Stimulated activated CD4-positive, alpha-beta T cell treated with anti-CD3 and anti-CD28 coated beads, Interleukin-4, amount 100 ng/mL, for 4 hours (primary cell): ENCODE measurements around the gene HSD17B13.
A peak's percentile ranks its signal among the peaks of the same experiment; 100 is the strongest.
"Not testable (repeated sequence)": the region's sequence is repeated elsewhere in the genome, so short reads cannot be mapped to it uniquely, and the experiment has no call there.

ENCODE experiments used
- DNase-seq, 2 experiments: peaks; one replicate each; pipeline ENCODE4 v3.0.0-alpha.2; 2020

The HSD17B13 gene

DNA sequence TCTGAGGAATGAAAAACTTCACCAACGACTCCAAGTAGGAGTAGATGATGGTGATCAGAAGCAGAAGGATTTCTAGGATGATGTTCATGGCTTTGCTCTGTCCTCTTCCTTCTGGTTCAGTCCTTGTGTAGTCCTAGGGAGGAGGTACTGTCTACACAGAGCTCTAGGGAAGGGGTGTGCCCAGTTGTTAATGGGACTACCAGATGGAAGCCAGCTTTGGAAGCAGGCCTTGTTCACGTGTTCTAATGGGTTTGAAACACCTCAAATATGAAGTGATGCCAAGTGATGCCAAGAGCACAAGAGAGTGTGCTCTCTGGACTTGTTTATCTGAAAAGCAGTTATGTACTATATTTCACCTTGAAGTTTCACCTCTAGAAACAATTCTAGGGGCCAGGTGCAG lies at the start of gene HSD17B13:
Gene HSD17B13, minus strand, starts transcription at position 129 of the 400 bp plus-strand sequence. Its CDS starts 41 bp downstream, at position 88.
- DNase-seq: no peak

DNA sequence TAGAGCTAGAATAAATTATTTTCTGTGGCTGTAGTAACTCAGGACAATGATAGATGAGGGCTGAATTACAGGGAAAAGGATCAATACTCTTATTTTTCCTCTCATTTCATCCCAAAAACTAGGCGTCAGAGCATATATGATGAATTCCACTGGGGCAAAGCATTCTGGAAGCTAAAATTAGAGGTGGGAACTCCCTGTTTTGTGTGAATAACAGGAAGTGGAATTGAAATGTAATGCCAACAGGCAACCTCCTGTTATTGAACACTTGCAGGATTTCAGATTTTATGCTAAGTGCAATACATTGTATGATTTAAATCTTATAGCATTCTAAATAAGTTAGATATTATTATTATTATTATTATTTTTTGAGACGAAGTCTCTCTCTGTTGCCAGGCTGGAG lies 47.4 kb upstream of the HSD17B13 start:
- no peak for DNase-seq

- no peak for DNase-seq
These were observed 44.0 kb upstream of the HSD17B13 start for GRCh38 chr4:87366521-87367162.

DNA sequence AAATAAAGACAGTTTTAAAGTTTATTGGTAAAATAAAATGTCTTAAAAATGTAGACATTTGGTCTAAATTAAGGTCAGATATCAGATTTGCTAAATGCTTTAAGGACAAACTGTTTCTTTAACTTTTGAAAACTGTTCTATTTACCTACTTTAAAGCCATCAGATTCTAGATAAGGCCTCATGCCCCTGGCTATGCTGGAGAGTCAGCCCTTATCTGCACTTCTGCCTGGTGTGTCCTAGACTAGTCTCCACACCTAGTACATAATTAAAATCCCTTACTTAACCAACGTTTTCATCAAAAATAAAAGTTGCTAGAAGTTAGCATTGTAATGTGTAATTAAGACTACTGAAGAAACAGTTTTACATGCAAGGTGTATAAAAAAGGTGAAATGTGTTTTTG lies 42.7 kb upstream of the HSD17B13 start:
- no peak for DNase-seq

DNA sequence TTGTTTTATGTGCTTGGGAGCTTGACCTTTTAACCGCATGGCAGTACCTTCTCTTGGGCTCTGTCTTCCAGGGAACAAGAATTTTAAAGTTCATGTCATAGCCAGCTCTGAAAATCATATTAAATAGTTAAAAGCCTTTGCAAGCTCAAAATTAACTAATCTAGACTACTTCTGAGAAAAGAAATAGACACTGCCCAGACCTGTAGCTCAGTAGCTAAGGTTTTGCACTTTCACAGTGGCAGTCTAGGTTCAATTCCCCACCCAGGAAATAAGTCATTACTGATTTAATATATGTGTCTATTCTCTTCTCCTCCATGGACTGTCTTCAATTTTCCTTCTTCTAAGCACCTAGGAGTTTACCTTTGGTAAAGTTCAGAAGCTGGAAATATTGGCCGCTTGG lies 40.9 kb upstream of the HSD17B13 start:
- DNase-seq: no peak

- no peak for DNase-seq
These were observed 37.8 kb upstream of the HSD17B13 start for GRCh38 chr4:87360338-87360935.

DNA sequence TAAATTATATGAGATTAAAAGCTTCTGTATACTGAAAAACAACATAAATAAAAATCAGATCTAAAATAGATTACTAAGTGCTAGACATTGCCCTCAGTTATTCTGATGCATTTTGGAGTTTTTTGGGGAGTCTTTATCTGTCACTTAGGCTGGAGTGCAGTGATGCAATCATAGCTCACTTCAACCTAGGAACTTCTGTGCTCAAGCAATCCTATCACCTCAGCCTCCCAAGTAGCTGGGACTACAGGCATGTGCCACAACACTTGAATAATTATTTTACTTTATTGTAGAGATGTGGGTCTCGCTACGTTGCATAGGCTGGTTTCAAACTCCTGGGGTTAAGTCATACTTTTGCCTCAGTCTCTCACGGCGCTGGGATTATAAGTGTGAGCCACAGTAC lies 36.6 kb upstream of the HSD17B13 start:
- DNase-seq: no peak

- no peak for DNase-seq
These were observed 34.3 kb upstream of the HSD17B13 start for GRCh38 chr4:87356832-87357526.

DNA sequence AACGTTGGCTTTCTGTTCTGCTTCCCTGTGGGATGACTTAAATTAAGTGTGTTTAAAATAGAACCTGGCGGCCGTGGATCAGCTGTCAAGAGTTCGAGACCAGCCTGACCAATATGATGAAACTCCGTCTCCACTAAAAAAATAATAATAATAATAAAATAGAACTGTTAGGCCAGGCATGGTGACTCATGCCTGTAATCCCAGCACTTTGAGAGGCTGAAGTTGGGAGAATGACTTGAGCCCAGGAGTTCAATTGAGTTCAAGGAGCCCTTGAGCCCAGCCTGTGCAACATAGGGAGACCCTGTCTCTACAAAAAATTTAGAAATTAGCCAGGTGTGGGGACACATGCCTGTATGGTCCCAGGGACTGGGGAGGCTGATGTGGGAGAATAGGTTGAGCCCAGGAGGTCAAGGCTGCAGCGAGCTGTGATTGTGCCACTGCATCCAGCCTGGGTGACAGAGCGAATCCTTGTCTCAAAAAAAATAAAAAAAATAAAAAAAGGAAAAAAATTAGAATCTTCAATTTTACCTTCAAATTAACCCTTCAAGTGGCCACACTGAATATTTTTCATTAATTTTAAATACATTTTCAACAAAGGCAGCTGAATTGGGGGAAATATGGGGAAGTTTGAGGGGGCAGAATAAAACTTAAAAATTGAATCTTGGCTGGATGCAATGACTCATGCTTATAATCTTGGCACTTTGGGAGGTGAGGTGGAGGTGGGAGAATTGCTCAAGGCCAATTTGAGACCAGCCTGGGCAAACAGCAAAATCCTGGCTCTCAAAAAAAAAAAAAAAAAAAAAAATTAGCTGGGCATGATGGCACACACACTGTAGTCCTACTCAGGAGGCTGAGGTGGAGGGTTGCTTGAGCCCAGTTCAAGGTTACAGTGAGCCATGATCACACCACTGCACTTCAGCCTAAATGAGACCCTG lies 31.8 kb upstream of the HSD17B13 start:
- DNase-seq: no peak

GRCh38 chr4:87353592-87353991 lies 30.9 kb upstream of the HSD17B13 start:
- DNase-seq: peak; percentile 1 to 7

- DNase-seq: no peak
These were observed 22.5 kb upstream of the HSD17B13 start for GRCh38 chr4:87345139-87345538.

GRCh38 chr4:87342872-87343271 lies 20.2 kb upstream of the HSD17B13 start:
- no peak for DNase-seq

GRCh38 chr4:87341954-87342635 lies 19.4 kb upstream of the HSD17B13 start:
- DNase-seq: not testable (repeated sequence)

GRCh38 chr4:87339440-87339839 lies 16.8 kb upstream of the HSD17B13 start:
- DNase-seq: no peak

DNA sequence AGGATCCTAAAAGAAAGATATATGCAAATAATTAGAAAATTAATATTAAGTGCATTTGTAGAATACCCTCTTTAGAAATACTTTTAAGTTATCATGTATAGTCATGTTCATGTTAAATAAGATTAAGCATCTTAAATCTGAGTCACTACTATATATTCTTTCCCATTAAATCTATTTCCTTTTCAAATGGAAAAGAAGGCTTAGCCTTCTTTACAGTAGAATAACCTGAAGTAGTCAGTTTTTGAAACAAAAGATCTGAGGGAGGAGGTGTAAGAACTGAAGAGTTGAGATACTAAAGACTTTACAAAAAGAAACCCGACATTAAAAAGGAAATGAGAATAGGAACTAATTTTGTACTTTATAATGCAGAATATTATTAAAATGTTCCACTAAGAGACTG lies 14.7 kb upstream of the HSD17B13 start:
- no peak for DNase-seq

DNA sequence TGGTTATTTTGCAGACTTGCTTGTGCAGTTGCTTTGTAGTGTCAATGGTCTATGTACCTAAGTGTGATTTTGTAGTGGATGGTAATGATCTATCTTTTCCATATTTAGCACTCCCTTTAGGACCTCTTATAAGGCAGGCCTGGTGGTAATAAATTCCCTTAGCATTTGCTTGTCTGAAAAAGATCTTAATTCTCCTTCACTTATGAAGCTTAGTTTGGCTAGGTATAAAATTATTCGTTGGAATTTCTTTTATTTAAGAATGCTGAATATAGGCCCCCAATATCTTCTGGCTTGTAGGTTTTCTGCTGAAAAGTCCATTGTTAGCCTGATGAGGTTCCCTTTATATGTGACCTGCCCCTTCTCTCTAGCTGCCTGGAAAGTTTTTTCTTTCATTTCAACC lies 10.6 kb upstream of the HSD17B13 start:
- no peak for DNase-seq

DNA sequence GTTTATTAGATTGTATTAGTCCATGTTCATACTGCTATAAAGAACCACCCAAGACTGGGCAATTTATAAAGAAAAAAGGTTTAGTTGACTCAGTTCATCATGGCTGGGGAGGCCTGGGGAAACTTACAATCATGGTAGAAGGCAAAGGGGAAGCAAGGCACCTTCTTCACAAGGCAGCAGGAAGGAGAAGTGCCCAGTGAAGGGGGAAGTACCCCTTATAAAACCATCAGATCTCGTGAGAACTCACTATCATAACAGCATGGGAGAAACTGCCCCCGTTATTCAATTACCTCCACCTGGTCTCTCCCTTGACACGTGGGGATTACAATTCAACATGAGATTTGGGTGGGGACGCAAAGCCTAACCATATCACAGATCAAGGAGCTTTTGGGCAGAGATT lies 8.1 kb upstream of the HSD17B13 start:
- DNase-seq: no peak

GRCh38 chr4:87327136-87327535 lies 4.5 kb upstream of the HSD17B13 start:
- no peak for DNase-seq

- no peak for DNase-seq
These were observed 3.8 kb upstream of the HSD17B13 start for GRCh38 chr4:87326460-87326859.

GRCh38 chr4:87321888-87322287 lies 794 bp downstream of the HSD17B13 start:
- DNase-seq: no peak

GRCh38 chr4:87317527-87317926 lies 5.2 kb downstream of the HSD17B13 start:
- no peak for DNase-seq

DNA sequence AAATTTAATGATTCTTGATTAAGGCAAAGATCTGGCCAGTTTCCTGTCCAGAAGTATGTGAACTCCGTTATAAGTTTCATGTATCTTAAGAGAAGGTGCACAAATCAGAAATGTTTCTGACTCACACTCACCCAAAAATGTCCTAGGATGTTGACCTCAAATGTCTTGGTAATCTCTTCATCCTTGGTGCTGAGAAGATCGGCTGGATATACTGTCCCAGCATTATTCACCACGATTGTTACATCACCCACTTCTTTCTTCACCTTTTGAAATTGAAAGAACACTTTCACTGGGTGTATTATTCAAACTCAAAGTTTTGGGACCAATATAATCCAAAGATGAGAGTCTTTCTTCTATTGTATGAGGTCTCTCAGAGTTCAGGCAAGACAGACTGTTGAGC lies 5.7 kb downstream of the HSD17B13 start:
- no peak for DNase-seq

DNA sequence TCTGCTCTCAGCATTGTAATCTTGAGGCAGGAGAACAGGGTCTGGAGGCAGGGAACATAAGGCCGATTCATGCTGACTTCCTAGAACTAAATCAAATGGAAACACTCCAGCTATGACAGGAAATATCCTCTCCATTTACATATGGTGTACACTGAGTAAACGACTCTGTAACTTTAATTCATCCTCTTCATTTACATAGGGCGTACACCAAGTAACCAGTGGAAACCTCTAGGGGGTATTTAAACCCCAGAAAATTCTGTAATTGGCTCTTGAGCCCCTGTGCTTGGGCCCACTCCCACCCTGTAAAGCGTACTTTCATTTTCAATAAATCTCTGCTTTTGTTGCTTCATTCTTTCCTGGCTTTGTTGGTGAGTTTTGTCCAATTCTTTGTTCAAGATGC lies 7.7 kb downstream of the HSD17B13 start:
- DNase-seq: not testable (repeated sequence)
